Gastroesophageal sphincter (tissue), 3 donors: ENCODE measurements around the gene ACER2.

Experiments used
- POLR2A ChIP-seq, 2 donors: fragments of 450-650 bp; IDR thresholded peaks; one replicate each; pipeline ENCODE4 v1.6.1; 2017; ENCODE audit warnings: antibody characterized with exemption in 2 of 2, mild to moderate bottlenecking in 2 of 2, moderate library complexity in 1 of 2
- TF ChIP-seq, protein P1 (sequence below), 4 experiments: fragments of 200-600 bp in 2 of 4; fragments of 450-650 bp in 2 of 4; sonication (generic) in 1 of 4; IDR thresholded peaks; one replicate each; pipeline ENCODE4 v1.5.1; 2017 to 2019; ENCODE audit warnings: antibody characterized with exemption in 4 of 4, mild to moderate bottlenecking in 2 of 4, moderate library complexity in 2 of 4

- TF ChIP-seq, protein P1, sequence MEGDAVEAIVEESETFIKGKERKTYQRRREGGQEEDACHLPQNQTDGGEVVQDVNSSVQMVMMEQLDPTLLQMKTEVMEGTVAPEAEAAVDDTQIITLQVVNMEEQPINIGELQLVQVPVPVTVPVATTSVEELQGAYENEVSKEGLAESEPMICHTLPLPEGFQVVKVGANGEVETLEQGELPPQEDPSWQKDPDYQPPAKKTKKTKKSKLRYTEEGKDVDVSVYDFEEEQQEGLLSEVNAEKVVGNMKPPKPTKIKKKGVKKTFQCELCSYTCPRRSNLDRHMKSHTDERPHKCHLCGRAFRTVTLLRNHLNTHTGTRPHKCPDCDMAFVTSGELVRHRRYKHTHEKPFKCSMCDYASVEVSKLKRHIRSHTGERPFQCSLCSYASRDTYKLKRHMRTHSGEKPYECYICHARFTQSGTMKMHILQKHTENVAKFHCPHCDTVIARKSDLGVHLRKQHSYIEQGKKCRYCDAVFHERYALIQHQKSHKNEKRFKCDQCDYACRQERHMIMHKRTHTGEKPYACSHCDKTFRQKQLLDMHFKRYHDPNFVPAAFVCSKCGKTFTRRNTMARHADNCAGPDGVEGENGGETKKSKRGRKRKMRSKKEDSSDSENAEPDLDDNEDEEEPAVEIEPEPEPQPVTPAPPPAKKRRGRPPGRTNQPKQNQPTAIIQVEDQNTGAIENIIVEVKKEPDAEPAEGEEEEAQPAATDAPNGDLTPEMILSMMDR (IDR thresholded peaks at IDR 0.05) = no peak
- TF ChIP-seq POLR2A (IDR thresholded peaks at IDR 0.05) = no peak
These were observed 33.4 kb downstream of the ACER2 start for GRCh38 chr9:19442240-19442639.
